Suppressor macrophage treated with lipopolysaccharide for 4 hours (primary cell): Measurements from ENCODE around the gene SYTL3.

Source experiments
- DNase-seq: peaks from one replicate; pipeline ENCODE4 v3.0.0-alpha.2; 2020

Gene SYTL3

GRCh38 chr6:158801655-158802294 lies 151.9 kb downstream of the SYTL3 start:
- no peak for DNase-seq

- no peak for DNase-seq
Measured at GRCh38 chr6:158803733-158804143, 153.9 kb downstream of the SYTL3 start.

DNA sequence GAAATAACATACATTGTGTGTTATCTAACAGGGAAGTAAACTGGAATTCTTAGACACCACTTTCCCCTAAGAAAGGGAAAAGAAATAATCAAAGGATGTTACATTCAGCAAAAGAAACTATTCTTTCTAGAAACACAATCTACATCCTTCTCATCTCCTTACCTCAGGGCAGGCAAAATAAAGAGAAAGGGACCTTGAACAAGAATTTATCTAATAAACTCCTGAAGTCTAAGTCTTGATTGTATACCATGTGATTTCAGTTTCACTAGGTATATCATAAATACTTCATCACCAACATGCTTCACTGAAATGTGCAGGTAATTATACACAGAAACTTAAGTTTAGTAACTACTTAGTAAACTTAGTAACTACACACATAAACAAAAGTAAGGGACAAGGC lies 154.4 kb downstream of the SYTL3 start:
- no peak for DNase-seq

DNA sequence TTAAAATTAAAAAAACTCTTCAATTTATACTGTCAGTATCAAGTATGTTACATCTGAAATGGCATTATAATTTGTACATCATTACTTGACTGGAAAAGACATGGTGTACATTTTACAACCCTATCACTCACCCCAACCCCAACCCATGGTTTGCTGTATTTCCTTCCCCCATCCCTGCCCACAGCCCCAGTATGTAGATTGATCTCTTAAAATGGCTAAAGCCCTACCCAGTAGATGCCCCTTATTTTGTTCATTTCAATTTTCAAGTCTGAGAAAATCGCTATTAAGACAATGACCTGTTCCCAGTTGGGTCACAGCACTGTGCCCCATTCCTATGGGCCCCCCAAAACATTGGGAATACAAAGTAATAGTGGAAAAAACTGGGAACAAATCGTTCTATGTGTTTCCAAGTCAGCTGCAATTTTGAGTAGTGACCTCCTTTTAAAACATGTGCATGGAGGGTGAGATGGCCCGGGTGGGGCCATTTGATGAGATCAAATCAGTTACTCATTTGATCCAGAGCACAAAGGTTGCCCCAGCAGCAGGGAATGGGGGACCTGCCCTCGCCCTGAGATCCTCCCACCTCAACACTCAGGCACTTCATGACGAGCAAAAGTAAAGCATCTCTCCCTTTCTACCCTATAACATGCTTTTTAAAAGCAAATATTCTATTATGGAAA lies 156.0 kb downstream of the SYTL3 start:
- no peak for DNase-seq

DNA sequence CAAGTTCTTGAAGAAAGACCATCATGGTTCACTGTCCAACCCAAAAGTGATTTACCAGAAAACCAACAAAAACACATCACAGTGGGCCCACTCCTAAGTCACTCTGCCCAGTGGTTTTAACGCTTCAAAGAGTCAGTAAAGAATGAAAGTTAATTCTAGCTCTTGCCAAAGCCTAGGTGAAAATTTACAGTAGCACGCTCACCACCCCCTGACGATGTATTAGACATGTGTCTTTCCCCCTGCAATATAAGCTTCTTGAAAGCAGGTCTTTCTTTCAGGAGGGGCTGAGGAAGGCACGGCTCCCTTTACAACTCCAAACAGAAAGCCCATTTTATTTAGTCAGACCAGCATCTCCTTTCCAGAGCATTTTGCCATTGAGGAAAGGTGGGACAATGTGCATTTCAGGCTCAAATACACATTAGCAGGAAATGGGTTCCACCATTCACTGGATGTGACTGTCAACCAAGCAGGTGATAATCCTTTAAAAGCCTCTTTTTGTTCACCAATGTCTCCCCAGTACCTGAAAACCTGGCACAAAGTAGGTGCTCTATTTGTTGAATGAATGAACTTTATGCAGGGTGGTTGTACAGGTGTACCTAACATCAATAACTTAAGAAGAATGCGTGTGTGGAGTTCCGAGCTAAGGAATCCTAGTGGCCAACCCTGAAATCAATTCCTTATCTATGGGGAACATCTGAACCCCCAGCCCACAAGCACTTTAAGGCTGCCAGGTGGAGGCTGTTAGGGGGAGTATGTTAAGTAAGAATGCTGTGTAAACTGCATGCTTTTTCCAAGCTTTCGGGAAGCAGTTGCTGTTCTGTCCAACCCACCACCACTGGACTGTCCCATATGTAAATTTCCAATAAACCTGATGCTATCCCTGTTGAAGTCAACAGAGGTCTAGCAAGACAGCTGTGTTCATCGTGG lies 157.9 kb downstream of the SYTL3 start:
- DNase-seq, result no peak

DNA sequence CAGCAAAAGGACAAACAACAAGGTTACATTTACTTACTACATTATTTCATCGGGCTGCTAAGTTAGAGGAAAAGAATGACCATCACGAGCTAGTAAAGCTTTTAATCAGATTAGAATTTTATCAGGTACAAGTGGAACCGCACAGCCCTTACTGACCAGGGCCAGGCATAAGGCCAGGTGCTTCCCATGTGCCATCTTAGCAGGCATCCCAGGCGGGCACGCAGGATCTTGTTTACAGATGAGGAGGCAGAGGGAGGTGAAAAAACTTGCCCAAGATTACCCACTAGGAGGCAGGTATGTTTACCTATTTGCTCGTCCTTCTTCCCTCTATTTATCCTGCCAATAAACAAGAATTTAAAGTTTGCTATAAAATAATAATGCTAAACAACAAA lies 158.6 kb downstream of the SYTL3 start:
- no peak for DNase-seq

DNA sequence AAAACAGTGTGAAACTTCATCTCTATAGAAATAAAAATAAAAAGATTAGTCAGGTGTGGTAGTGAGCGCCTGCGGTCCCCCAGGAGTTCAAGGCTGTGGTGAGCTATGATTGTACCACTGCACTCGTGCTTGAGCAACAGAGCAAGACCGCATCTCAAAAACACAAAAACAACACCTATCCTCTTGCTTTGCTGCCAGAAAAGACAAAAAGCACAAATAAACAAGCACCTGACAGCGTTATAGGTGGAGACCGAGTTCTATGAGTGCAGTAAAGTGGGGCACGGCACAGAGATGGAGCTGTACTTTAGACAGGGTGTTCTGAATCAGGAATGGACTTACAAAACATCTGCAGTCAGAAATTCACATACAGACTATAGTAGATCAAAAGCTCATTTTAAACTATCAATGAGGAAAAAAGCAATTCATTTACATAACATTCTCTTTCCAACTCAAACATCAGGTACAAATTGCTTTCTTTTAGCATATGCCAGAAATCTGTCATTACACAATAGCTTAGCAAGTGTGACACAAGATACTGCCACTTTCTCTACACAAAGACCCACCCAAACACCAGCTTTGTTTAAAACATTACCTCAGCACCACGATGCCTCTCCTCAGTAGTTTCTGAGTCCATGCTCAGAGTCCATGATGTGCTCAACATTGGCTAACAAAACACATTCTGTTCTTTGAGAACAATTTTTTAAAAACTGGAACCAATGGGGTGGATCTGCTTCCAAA lies 159.3 kb downstream of the SYTL3 start:
- DNase-seq, result peak; percentile 22

DNA sequence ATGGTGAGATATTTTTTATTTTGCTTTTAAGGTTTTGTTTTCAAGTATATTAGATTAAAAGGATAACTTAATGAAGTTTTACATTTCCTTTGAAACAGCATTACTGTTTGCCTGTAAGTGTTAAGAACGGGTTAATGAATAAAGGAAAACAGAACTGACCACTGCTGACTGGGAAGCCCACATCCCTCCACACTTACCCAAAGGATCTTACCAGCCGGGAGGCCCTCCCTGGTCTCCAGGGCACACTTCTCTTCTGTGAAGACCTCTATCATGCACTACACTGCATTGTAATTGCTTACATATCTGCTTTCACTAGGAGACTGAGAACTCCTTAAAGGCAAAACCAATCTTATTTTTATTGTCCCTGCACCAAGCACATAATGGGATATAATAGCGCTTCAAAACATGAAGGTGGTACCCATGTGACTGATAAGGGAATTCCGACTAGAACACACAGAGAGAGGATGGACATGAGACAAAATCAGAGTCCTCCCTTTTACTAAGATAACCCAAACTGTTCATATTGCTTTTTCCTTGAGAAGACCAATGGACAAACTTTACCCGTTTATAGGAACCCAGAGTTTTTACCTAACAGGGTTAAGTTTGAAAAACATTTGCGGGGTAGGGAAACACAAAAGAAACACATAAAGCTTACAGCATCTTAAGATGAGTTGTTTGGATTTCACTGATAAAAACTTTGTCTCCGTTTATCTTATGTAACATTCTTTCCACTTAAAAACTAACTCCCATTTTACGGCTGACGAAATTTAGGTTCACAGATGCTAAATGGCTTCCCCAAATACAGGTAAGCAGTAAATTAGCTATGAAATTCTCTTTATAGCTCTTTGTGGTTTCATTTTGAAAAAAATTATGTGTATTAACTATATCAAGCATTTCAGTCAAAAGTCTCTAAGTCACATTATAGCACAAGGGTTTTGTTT lies 160.6 kb downstream of the SYTL3 start:
- DNase-seq, result no peak

GRCh38 chr6:158812611-158813010 lies 162.8 kb downstream of the SYTL3 start:
- no peak for DNase-seq

DNA sequence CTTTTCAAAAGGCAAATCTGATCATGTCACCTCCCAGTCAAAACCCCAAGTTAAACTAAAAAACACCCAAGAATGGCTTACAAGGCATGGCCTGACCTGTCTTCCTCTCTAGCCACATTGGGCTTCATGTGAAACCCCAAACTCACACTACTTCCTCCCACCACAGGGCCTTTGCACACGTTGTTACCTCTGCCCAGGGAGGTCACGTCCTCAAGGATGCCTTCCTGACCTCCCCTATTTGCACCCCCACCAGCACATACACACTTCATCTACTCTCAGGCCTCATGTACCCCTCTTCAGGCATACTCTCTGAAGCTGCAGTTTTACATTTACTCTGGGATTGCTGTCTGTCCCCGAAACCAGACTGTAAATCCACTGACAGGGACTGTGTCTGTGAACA lies 163.2 kb downstream of the SYTL3 start:
- DNase-seq, result no peak
